Muscle of leg (tissue), 11 donors: ENCODE data around the gene PDE11A. TPM values are rescaled to one million over a fixed set of nuclear protein-coding genes. Genes with fewer than 3 reads are reported as not detected.

Experiments
- DNase-seq: peaks from one replicate; pipeline ENCODE4 v3.0.0; 2013
- H3K27ac ChIP-seq: one replicate; pipeline ENCODE4 v1.5.1; 2013; ENCODE audit warnings: mild to moderate bottlenecking, low read length, control low read depth
- H3K27me3 ChIP-seq: one replicate; pipeline ENCODE4 v1.6.1; 2013; ENCODE audit warnings: low read length; ENCODE audit not compliant: control insufficient read depth, insufficient read depth
- H3K36me3 ChIP-seq: one replicate; pipeline ENCODE4 v1.6.1; 2013; ENCODE audit warnings: low read length; ENCODE audit not compliant: control insufficient read depth, insufficient read depth
- H3K4me1 ChIP-seq: one replicate; pipeline ENCODE4 v1.6.1; 2013; ENCODE audit warnings: low read length; ENCODE audit not compliant: control insufficient read depth, insufficient read depth
- H3K4me3 ChIP-seq: one replicate; pipeline ENCODE4 v1.5.1; 2013; ENCODE audit warnings: low read length, control low read depth
- H3K9me3 ChIP-seq: replicated peaks from 2 replicates; pipeline ENCODE4 v1.6.1; 2013; ENCODE audit warnings: low read depth, low read length; ENCODE audit not compliant: control insufficient read depth
- WGBS: methylation state at CpG from one replicate; pipeline ENCODE4 v1.1.5; 2013; ENCODE audit warnings: missing lambda C conversion rate; ENCODE audit not compliant: insufficient coverage; 5-methylcytosine and 5-hydroxymethylcytosine counted together
- polyA plus RNA-seq, 8 donors: library from polyadenylated mRNA; unstranded; fragments of 120-200 nt; gene quantifications; one replicate each; pipeline versions ENCODE4 v1.2.1 to v1.2.3, GENCODE V29; 2013; ENCODE audit warnings: inconsistent platforms in 1 of 8, low replicate concordance in 1 of 8; ENCODE audit not compliant: insufficient read length in 8 of 8, insufficient read depth in 1 of 8
- total RNA-seq: library from RNA; stranded (reverse); fragments of 120-200 nt; gene quantifications from one replicate; pipeline ENCODE4 v1.2.4, GENCODE V29; 2013

Gene PDE11A
- total and polyA plus RNA-seq, 9 donors = 0.36 to 2.6 (median 0.62) TPM

DNA sequence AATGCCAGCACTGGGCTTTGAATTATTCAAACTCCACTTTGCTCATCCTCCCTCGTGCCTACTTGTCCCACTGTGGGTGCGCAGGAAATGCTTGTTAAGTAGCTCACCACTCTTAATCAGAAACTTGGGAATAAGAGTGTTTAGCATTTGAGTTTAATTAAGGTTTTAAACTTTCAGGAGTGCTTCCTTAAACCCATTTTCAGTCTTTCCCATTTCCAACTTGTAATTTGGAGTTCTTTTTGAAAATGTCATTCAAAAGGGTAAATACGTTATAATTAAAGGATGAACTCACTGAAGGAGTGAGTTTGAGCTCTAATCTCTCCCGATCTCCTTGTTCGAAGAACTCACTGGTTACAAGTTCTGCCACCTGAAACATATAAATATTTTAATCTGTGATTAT lies 403.4 kb downstream of the PDE11A start:
- Histone ChIP-seq H3K4me3 (no peak overlapping the region), H3K27me3 (no peaks in the 10 kb centered on the region), H3K27ac (no peak overlapping the region), H3K4me1 (peaks cover 4% of the 10 kb centered on the region), H3K36me3 (no peaks in the 10 kb centered on the region), H3K9me3 (no peaks in the 10 kb centered on the region)
- no CpG with 5 or more reads among the region's 5 CpGs for WGBS
- no peak for DNase-seq

DNA sequence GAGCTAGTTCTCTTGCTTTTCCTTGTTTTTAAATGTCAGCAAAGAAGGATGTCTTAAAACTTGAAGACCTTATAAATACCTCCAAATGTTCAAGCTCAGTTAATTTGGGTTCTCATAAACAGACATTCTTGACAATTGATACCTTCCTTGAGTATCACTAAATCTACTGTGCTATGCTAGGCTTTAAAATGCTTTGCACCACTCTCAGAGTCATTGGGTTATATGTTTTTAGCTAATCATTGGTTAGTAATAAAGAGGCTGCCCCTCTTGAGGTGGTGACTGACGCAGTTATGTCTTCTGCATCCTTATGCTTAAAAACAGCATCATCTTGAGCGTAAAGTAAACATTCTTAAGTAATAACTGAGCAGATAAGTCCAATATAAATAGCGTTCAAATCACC lies 404.0 kb downstream of the PDE11A start:
- DNase-seq = no peak
- Histone ChIP-seq H3K36me3 (no peaks in the 10 kb centered on the region), H3K4me3 (no peak overlapping the region), H3K27ac (no peak overlapping the region), H3K4me1 (peaks cover 4% of the 10 kb centered on the region), H3K27me3 (no peaks in the 10 kb centered on the region), H3K9me3 (no peaks in the 10 kb centered on the region)
- WGBS = no CpG with 5 or more reads among the region's 3 CpGs

DNA sequence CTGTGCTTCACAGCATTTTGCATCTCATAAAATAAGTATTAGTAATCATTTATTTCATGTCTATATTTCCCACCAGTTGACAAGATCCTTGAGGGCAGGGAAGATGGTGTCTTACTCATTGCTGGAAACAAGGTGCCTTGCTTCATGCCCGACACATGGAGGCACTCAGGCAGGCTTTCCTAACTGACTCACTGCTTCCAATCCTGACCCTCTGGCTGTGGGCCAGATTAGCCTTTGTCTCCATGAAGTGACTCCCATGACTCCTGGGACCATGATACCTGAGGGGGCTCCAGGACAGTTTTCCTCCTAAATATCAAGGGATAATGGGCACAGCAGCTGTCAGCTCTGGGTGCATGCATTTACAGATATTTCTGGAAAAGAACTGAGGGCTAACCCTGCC lies 405.0 kb downstream of the PDE11A start:
- Histone ChIP-seq H3K4me1 (peaks cover 4% of the 10 kb centered on the region), H3K27ac (no peak overlapping the region), H3K27me3 (no peaks in the 10 kb centered on the region), H3K9me3 (no peaks in the 10 kb centered on the region), H3K36me3 (no peaks in the 10 kb centered on the region), H3K4me3 (no peak overlapping the region)
- no CpG with 5 or more reads among the region's 1 CpG for WGBS
- no peak for DNase-seq

DNA sequence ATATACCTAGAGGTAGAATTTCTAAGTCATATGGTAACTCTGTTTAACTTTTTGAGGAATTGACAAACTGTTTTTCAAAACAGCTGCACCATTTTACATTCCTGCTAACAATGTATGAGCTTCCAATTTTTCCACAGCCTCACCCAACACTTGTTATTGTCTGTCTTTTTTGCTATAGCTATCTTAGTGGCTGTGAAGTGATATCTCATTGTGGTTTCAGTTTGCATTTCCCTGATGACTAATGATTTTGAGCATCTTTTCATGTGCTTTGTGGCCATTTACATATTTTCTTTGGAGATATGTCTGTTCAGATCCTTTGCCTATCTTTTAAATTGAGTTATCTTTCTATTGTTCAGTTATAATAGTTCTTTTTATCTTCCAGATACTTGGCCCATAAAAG lies 406.2 kb downstream of the PDE11A start:
- Histone ChIP-seq H3K9me3 (no peaks in the 10 kb centered on the region), H3K27me3 (no peaks in the 10 kb centered on the region), H3K4me1 (peaks cover 4% of the 10 kb centered on the region), H3K4me3 (no peak overlapping the region), H3K36me3 (no peaks in the 10 kb centered on the region), H3K27ac (no peak overlapping the region)
- peak; percentile 30 for DNase-seq

DNA sequence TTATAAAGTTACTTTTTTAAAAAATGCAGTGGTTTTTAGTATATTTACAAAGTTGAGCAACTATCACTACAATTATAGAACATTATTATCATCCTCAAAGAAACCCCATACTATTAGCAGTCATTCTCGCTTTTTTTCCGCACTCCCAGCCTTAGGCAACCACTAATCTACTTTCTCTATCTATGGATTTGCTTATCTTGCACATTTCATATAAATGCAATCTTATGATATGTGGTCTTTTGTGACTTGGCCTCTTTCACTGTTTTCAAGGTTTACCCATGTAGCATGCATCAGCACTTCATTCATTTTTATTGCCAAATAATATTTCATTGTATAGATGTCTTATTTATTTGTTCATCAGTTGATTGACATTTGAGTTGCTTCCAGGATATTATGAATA lies 406.6 kb downstream of the PDE11A start:
- no CpG with 5 or more reads among the region's 2 CpGs for WGBS
- no peak for DNase-seq
- Histone ChIP-seq H3K4me1 (peaks cover 3% of the 10 kb centered on the region), H3K9me3 (no peaks in the 10 kb centered on the region), H3K36me3 (no peaks in the 10 kb centered on the region), H3K27me3 (no peaks in the 10 kb centered on the region), H3K27ac (no peak overlapping the region), H3K4me3 (no peak overlapping the region)

DNA sequence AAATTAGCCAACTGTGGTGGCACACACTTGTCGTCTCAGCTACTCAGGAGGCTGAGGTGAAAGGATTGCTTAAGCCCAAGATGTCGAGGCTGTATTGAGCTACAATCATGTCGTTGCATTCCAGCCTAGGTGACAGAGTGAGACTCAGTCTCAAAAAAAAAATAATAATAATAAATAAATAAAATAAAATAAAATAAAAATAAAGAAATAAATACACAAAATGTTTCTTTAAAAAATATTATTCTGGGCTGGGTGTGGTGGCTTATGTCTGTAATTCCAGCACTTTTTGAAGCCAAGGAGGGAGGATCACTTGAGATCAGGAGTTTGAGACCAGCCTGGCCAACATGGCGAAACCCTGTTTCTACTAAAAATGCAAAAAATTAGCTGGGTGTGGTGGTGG lies 407.2 kb downstream of the PDE11A start:
- no peaks in the 10 kb centered on the region for H3K9me3 ChIP-seq
- no peaks in the 10 kb centered on the region for H3K4me1 ChIP-seq
- no peak overlapping the region for H3K27ac ChIP-seq
- H3K36me3 ChIP-seq = no peaks in the 10 kb centered on the region
- no peaks in the 10 kb centered on the region for H3K27me3 ChIP-seq
- no peak for DNase-seq
- H3K4me3 ChIP-seq = no peak overlapping the region
- 100% methylated on average over 1 of the region's 4 CpGs for WGBS

DNA sequence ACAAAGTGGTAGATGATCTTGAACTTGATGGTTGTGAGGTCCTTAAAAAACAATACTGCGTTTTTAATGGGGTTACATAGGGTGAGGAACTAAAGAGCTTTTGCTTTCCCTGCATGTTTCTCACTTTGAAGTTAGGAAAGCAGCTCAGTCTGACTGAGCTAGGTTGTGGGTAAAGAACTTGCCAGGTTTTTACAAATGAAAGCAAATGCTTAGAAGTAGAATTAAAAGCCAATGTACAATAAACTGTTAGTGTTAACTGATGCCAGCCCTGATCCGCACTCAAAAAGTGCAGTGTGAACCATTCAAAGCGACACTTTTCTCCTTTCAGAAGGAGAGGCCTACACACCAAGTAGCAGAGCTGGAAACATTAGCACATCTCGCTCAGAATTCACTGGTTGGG lies 409.7 kb downstream of the PDE11A start:
- no peaks in the 10 kb centered on the region for H3K4me1 ChIP-seq
- WGBS = 65% methylated on average over 4 of the region's 4 CpGs

DNA sequence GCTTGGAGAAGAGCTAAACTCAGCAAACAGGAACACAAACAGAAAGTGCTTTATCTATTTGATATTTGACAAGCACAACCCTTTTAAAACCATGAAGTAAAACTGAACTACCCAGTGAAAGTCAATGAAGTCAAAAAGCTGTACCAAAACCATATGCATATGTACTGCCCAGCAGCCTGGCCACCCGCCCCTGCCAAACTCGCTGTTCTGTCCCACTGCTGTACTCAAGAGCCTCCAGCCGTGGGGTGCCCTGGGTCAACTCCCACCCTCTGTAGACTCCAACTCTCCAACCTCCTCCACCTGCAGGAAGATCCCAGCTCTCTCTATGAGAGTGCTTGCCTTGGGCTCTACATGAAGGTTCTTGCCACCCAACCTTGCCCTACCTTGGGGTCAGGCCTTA lies 411.8 kb downstream of the PDE11A start:
- WGBS = 53% methylated on average over 3 of the region's 3 CpGs
- Histone ChIP-seq H3K36me3 (no peaks in the 10 kb centered on the region), H3K4me1 (no peaks in the 10 kb centered on the region), H3K9me3 (no peaks in the 10 kb centered on the region), H3K27ac (no peak overlapping the region), H3K4me3 (no peak overlapping the region), H3K27me3 (no peaks in the 10 kb centered on the region)
- no peak for DNase-seq

More for the DNA sequence above, 409.7 kb downstream of the PDE11A start:
- no peak overlapping the region for H3K4me3 ChIP-seq
- H3K36me3 ChIP-seq = no peaks in the 10 kb centered on the region
- DNase-seq = no peak
- H3K27ac ChIP-seq = no peak overlapping the region
- no peaks in the 10 kb centered on the region for H3K9me3 ChIP-seq
- no peaks in the 10 kb centered on the region for H3K27me3 ChIP-seq

DNA sequence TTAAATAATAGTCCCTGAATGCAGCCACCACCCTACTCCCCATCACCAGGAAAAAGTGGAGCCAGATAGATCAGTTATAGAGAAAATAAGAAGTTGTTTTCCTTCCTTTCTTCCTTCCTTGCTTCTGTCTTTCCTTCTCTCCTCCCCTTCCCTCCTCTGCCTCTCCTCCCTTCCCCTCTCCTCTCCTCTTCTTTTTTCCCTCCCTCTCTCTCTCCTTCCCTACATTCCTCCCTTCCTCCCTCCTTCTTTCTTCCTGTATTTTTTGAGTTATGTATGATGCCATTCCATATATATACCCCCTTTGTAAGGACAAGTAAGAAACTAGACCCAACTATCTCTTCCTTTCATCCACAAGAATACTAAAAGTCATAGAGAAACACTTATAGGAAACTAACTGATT lies 414.3 kb downstream of the PDE11A start:
- Histone ChIP-seq H3K27me3 (no peaks in the 10 kb centered on the region), H3K36me3 (no peaks in the 10 kb centered on the region), H3K4me1 (no peaks in the 10 kb centered on the region), H3K27ac (no peak overlapping the region), H3K4me3 (no peak overlapping the region), H3K9me3 (no peaks in the 10 kb centered on the region)
- DNase-seq = no peak

DNA sequence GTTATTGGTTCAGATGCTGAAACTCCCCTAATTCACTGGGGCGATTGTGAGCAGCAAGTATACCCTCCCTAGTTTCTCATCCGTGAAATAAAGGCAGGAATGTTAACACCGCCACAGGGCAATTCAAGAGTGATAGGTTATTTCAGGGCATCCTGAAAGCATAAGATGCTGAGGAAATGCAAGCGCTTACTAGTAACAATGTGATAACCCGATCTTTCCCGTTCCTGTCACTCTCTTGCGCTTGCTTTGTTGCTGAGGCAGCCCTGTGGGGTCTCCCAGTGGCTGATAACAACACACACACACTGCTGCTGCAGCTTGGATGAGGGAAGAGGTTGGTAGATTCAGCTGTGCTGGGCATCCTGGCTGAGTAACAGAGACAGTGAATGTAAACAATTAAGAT lies 420.7 kb downstream of the PDE11A start:
- no peaks in the 10 kb centered on the region for H3K9me3 ChIP-seq
- H3K4me3 ChIP-seq = no peak overlapping the region
- H3K27me3 ChIP-seq = no peaks in the 10 kb centered on the region
- WGBS = no CpG with 5 or more reads among the region's 7 CpGs
- no peaks in the 10 kb centered on the region for H3K36me3 ChIP-seq
- no peak overlapping the region for H3K27ac ChIP-seq
- no peak for DNase-seq
- no peaks in the 10 kb centered on the region for H3K4me1 ChIP-seq
